WTC11 (cell line): ENCODE results near the gene SIK2. TPM values are rescaled to one million over a fixed set of nuclear protein-coding genes. Genes with fewer than 3 reads are reported as not detected.

Experiments
- AFF4 ChIP-seq: sonication (generic); formaldehyde crosslinking; IDR thresholded peaks from 2 replicates; pipeline ENCODE4 v1.8.1; 2023; ENCODE audit warnings: mild to moderate bottlenecking, missing genetic modification reagents, borderline replicate concordance
- CBFB ChIP-seq: sonication (generic); formaldehyde crosslinking; IDR thresholded peaks from 2 replicates; pipeline ENCODE4 v1.8.1; 2022; ENCODE audit warnings: mild to moderate bottlenecking, low read depth, missing genetic modification reagents
- CREM ChIP-seq: sonication (generic); formaldehyde crosslinking; IDR thresholded peaks from 2 replicates; pipeline ENCODE4 v1.8.1; 2022; ENCODE audit warnings: mild to moderate bottlenecking, missing genetic modification reagents, moderate library complexity
- E2F1 ChIP-seq: sonication (generic); formaldehyde crosslinking; IDR thresholded peaks from 2 replicates; pipeline ENCODE4 v1.8.0; 2022; ENCODE audit warnings: mild to moderate bottlenecking, missing genetic modification reagents
- GABPB1 ChIP-seq: sonication (generic); formaldehyde crosslinking; IDR thresholded peaks from 2 replicates; pipeline ENCODE4 v1.8.1; 2023; ENCODE audit warnings: mild to moderate bottlenecking, missing genetic modification reagents
- HMGXB4 ChIP-seq: sonication (generic); formaldehyde crosslinking; IDR thresholded peaks from 2 replicates; pipeline ENCODE4 v1.8.1; 2023; ENCODE audit warnings: mild to moderate bottlenecking, moderate library complexity, missing genetic modification reagents
- PRDM15 ChIP-seq: sonication (generic); formaldehyde crosslinking; IDR thresholded peaks from 2 replicates; pipeline ENCODE4 v1.8.0; 2022; ENCODE audit warnings: missing genetic modification reagents
- PREB ChIP-seq: sonication (generic); formaldehyde crosslinking; IDR thresholded peaks from 2 replicates; pipeline ENCODE4 v1.8.1; 2022; ENCODE audit warnings: mild to moderate bottlenecking, missing genetic modification reagents, moderate library complexity, borderline replicate concordance
- TEAD4 ChIP-seq: sonication (generic); formaldehyde crosslinking; IDR thresholded peaks from 2 replicates; pipeline ENCODE4 v1.8.0; 2022; ENCODE audit warnings: mild to moderate bottlenecking, missing genetic modification reagents
- ZNF219 ChIP-seq: sonication (generic); formaldehyde crosslinking; IDR thresholded peaks from 2 replicates; pipeline ENCODE4 v1.8.0; 2023; ENCODE audit warnings: missing genetic modification reagents, mild to moderate bottlenecking, borderline replicate concordance
- ZNF532 ChIP-seq: fragments of 250-450 bp; sonication (Bioruptor Pico); IDR thresholded peaks from 2 replicates; pipeline ENCODE4 v1.9.0; 2021; ENCODE audit warnings: mild to moderate bottlenecking, borderline replicate concordance
- total RNA-seq: library from RNA; stranded (reverse); gene quantifications from 3 replicates; pipeline ENCODE4 v1.2.3, GENCODE V29; 2021

SIK2 gene
- total RNA-seq, 1 experiment from 2014 or later: 7.2 TPM

GRCh38 chr11:111759376-111759775 is 157.1 kb downstream of the SIK2 start (continued):
- no peak for TF ChIP-seq ZNF532 (CRISPR knock-in tag)
- TF ChIP-seq PREB (CRISPR knock-in tag): no peak
- TF ChIP-seq GABPB1 (CRISPR knock-in tag): no peak
- TF ChIP-seq CBFB (CRISPR knock-in tag): no peak
- no peak for TF ChIP-seq ZNF219 (CRISPR knock-in tag)
- no peak for TF ChIP-seq E2F1 (CRISPR knock-in tag)
- no peak for TF ChIP-seq PRDM15 (CRISPR knock-in tag)
- no peak for TF ChIP-seq TEAD4
- TF ChIP-seq CREM (CRISPR knock-in tag): no peak
- TF ChIP-seq HMGXB4 (CRISPR knock-in tag): no peak
- TF ChIP-seq AFF4: no peak
